ENCODE results near the gene CPVL. TPM values are rescaled to one million over a fixed set of nuclear protein-coding genes. Genes with fewer than 3 reads are reported as not detected.

CPVL gene
- total RNA-seq, 3 donors from 2014 or later = 11.4 to 44.2 (median 13.4) TPM

DNA sequence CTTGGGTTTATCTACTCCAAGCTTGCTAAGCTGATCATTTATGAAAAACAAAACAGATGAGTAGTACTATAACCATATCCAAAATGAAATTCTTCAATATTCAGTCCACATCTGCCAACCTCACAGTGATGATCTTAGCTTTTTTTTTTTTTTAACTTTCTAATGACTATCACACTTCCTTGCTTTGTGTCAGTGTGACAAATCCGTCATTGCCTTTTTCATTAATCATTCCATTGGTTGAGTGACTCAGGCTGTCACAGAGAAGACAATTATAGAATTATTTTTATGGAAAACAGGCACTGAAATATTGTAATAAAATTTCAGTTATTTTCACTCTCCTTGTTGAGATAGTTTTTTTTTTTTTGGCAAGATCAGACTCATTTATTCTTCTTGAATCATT lies 70.7 kb downstream of the CPVL start:
- no peaks in the 10 kb centered on the region for H3K27me3 ChIP-seq
- no peak overlapping the region for H3K4me3 ChIP-seq
- H3K36me3 ChIP-seq = no peaks in the 10 kb centered on the region
- intact Hi-C loops (cut with DNase I; ENCODE audit: low total_unique reads) = no loop called here
- no peaks in the 10 kb centered on the region for H3K4me1 ChIP-seq
- no peaks in the 10 kb centered on the region for H3K9me3 ChIP-seq
- TF ChIP-seq POLR2AphosphoS5 (IDR thresholded peaks at IDR 0.05) (no peak), POLR2A (IDR thresholded peaks at IDR 0.05) (no peak)
- TF ChIP-seq, protein P1, sequence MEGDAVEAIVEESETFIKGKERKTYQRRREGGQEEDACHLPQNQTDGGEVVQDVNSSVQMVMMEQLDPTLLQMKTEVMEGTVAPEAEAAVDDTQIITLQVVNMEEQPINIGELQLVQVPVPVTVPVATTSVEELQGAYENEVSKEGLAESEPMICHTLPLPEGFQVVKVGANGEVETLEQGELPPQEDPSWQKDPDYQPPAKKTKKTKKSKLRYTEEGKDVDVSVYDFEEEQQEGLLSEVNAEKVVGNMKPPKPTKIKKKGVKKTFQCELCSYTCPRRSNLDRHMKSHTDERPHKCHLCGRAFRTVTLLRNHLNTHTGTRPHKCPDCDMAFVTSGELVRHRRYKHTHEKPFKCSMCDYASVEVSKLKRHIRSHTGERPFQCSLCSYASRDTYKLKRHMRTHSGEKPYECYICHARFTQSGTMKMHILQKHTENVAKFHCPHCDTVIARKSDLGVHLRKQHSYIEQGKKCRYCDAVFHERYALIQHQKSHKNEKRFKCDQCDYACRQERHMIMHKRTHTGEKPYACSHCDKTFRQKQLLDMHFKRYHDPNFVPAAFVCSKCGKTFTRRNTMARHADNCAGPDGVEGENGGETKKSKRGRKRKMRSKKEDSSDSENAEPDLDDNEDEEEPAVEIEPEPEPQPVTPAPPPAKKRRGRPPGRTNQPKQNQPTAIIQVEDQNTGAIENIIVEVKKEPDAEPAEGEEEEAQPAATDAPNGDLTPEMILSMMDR (IDR thresholded peaks at IDR 0.05) = no peak
- H3K27ac ChIP-seq = no peak overlapping the region
- no peak for DNase-seq (ENCODE audit: low spot score in 2 of 2)

DNA sequence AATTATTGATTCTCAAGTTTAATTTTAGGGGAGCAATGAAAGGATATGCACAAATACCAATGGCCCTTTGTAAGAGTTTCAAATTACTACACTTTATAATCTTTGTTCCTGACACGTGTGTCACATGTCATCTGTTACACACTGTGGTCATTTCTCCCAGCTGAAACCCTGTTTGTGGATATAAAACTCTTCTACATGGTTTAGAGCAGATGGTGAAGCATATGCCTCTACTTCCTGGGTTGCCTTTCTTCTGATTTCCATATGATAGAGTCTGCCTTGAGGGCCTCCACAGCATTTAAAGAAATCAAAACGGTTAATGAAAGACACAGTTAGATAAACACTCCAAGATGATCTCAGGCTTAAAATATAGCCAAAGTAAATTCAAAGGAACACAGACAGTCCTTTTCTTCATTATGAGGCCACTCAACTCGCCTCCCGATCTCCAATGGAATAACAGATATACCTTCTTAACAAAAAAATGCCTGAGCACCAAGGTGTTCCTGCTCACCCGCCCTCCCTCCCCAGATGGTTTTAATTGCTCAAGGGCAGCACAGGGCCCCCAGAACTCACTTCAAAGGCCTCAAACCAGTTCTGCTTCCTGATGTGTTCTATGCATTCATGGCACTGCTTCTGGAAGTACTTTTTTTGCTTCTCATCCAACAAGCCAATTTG lies 75.0 kb downstream of the CPVL start:
- Histone ChIP-seq H3K4me3 (no peak overlapping the region), H3K27ac (no peak overlapping the region), H3K9me3 (no peaks in the 10 kb centered on the region), H3K27me3 (no peaks in the 10 kb centered on the region), H3K36me3 (no peaks in the 10 kb centered on the region), H3K4me1 (no peaks in the 10 kb centered on the region)
- intact Hi-C loops (cut with DNase I; ENCODE audit: low total_unique reads) = no loop called here
- DNase-seq (ENCODE audit: low spot score in 2 of 2) = no peak
- TF ChIP-seq POLR2A (IDR thresholded peaks at IDR 0.05) (no peak), POLR2AphosphoS5 (IDR thresholded peaks at IDR 0.05) (no peak)
- TF ChIP-seq, protein P1 (IDR thresholded peaks at IDR 0.05) = no peak

DNA sequence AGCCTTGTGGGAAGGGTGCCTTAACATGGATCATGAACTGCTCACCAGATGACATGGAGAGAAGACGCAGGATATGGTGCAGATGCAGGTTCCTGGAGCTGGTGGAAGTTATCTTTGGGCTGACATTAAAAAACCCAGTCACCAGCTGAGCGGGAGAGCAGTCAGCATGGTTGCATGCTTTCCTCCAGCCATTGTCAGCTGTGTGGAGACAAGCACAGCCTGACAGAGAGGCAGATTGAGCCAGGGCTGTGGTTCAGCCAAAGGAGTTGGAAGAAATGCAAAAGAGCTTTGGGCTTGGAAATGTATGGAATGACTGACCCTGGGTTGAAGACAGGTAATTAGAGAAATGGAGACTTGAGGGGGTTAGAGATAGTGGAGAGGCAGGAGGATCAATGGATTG lies 79.7 kb downstream of the CPVL start:
- Histone ChIP-seq H3K9me3 (no peaks in the 10 kb centered on the region), H3K4me3 (no peak overlapping the region), H3K27me3 (no peaks in the 10 kb centered on the region), H3K27ac (no peak overlapping the region), H3K36me3 (no peaks in the 10 kb centered on the region), H3K4me1 (no peaks in the 10 kb centered on the region)
- DNase-seq (ENCODE audit: low spot score in 2 of 2) = no peak
- TF ChIP-seq POLR2AphosphoS5 (IDR thresholded peaks at IDR 0.05) (no peak), POLR2A (IDR thresholded peaks at IDR 0.05) (no peak)
- TF ChIP-seq, protein P1 (IDR thresholded peaks at IDR 0.05) = no peak
- intact Hi-C loops (cut with DNase I; ENCODE audit: low total_unique reads) = no loop called here

DNA sequence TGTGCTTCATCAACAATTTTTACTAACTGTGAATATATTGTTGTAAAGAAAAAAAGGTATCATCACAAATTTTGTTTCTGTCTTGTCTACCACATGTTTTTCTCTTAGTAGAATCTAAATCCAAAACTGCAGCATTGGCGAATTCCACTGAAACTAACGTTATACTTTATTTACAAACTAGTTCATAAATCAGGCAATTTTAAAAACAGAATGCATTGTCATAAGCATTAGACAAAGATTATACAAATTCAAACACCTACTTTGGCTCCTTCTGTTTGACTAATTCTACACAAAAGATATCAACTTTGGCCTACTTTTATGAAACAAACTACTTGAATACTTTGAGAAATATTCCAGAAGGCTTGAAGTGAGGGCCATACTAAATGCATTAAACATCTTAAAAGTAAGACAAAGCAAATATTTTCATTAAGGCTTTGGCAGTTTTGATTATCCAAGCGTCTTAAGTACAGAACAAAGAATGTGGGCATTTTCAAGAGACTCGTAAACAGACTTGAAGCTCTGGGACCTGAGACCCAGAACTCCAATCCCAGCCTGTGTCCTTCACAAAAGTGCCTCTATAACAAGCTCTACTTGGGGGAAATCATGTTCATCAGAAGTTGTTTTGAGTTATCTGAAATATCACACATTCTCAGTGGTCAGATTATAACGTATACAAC lies 81.0 kb downstream of the CPVL start:
- Histone ChIP-seq H3K9me3 (no peaks in the 10 kb centered on the region), H3K4me1 (no peaks in the 10 kb centered on the region), H3K36me3 (no peaks in the 10 kb centered on the region), H3K27ac (no peak overlapping the region), H3K27me3 (no peaks in the 10 kb centered on the region), H3K4me3 (no peak overlapping the region)
- intact Hi-C loops (cut with DNase I; ENCODE audit: low total_unique reads) = no loop called here
- no peak for DNase-seq (ENCODE audit: low spot score in 2 of 2)
- TF ChIP-seq, protein P1 (IDR thresholded peaks at IDR 0.05) = no peak
- TF ChIP-seq POLR2AphosphoS5 (IDR thresholded peaks at IDR 0.05) = no peak
- no peak for TF ChIP-seq POLR2A (IDR thresholded peaks at IDR 0.05)

DNA sequence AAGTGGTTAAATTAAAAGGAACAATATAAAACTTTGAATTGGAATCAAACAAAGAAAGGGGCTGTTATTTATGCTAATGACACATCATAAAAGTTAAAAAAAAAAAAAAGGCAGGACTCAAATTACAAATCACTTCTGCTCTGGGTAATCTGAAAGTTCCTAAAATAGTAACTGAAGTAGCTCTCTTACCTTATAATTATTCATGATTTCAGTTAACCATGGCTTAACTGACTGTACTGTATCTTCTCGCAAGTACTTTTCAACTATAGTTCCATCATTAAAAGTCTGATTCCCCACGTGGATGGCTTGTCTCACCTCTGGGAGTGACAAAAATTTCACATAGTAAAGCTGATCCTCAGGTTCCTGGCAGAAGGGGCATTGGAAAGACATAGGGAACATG lies 82.5 kb downstream of the CPVL start:
- no peak for DNase-seq (ENCODE audit: low spot score in 2 of 2)
- intact Hi-C loops (cut with DNase I; ENCODE audit: low total_unique reads) = no loop called here
- Histone ChIP-seq H3K4me3 (no peak overlapping the region), H3K4me1 (no peaks in the 10 kb centered on the region), H3K27me3 (no peaks in the 10 kb centered on the region), H3K36me3 (no peaks in the 10 kb centered on the region), H3K9me3 (no peaks in the 10 kb centered on the region), H3K27ac (no peak overlapping the region)
- TF ChIP-seq POLR2AphosphoS5 (IDR thresholded peaks at IDR 0.05) (no peak), POLR2A (IDR thresholded peaks at IDR 0.05) (no peak)
- TF ChIP-seq, protein P1 (IDR thresholded peaks at IDR 0.05) = no peak

Measured in breast epithelium (tissue), 4 donors.